Measurements from ENCODE around the gene ALG8.

Gene ALG8

GRCh38 chr11:78083021-78083420 lies 56.4 kb downstream of the ALG8 start:
- Histone ChIP-seq H3K27me3 (ENCODE audit: insufficient read depth, low read depth) (no peaks in the 10 kb centered on the region), H3K4me2 (no peak overlapping the region), H3K27ac (no peak overlapping the region)

GRCh38 chr11:78082146-78082545 lies 57.3 kb downstream of the ALG8 start:
- Histone ChIP-seq H3K79me2 (ENCODE audit: insufficient read depth, low read depth) (peaks cover 24% of the 10 kb centered on the region), H3K27ac (no peak overlapping the region), H3K4me1 (ENCODE audit: low read depth, poor library complexity, severe bottlenecking) (peaks cover 24% of the 10 kb centered on the region), H3K27me3 (ENCODE audit: insufficient read depth, low read depth) (no peaks in the 10 kb centered on the region), H3K9ac (no peak overlapping the region), H4K20me1 (ENCODE audit: insufficient read depth) (no peaks in the 10 kb centered on the region), H3K36me3 (ENCODE audit: insufficient read depth) (no peaks in the 10 kb centered on the region), H3K4me3 (IDR thresholded peaks at IDR 0.05; ENCODE audit: insufficient read depth, low read depth, low read length) (no peak overlapping the region), H3K4me2 (no peak overlapping the region), H2AFZ (ENCODE audit: low read depth) (no peak overlapping the region)
- no peak for TF ChIP-seq CTCF (conservative IDR thresholded peaks at IDR 0.05; ENCODE audit: low read depth, low read length)

More at GRCh38 chr11:78083021-78083420, 56.4 kb downstream of the ALG8 start:
- Histone ChIP-seq H4K20me1 (ENCODE audit: insufficient read depth) (no peaks in the 10 kb centered on the region), H3K4me3 (IDR thresholded peaks at IDR 0.05; ENCODE audit: insufficient read depth, low read depth, low read length) (no peak overlapping the region), H3K9ac (no peak overlapping the region), H3K36me3 (ENCODE audit: insufficient read depth) (no peaks in the 10 kb centered on the region), H3K4me1 (ENCODE audit: low read depth, poor library complexity, severe bottlenecking) (peaks cover 16% of the 10 kb centered on the region), H3K79me2 (ENCODE audit: insufficient read depth, low read depth) (peaks cover 15% of the 10 kb centered on the region), H2AFZ (ENCODE audit: low read depth) (no peak overlapping the region)
- TF ChIP-seq CTCF (conservative IDR thresholded peaks at IDR 0.05; ENCODE audit: low read depth, low read length) = no peak

- no peak overlapping the region for H3K4me3 ChIP-seq (IDR thresholded peaks at IDR 0.05; ENCODE audit: insufficient read depth, low read depth, low read length)
- H4K20me1 ChIP-seq (ENCODE audit: insufficient read depth) = no peaks in the 10 kb centered on the region
- H3K79me2 ChIP-seq (ENCODE audit: insufficient read depth, low read depth) = peaks cover 30% of the 10 kb centered on the region
- H3K4me2 ChIP-seq = no peak overlapping the region
- no peak overlapping the region for H3K9ac ChIP-seq
- TF ChIP-seq CTCF (conservative IDR thresholded peaks at IDR 0.05; ENCODE audit: low read depth, low read length) = no peak
- H3K36me3 ChIP-seq (ENCODE audit: insufficient read depth) = no peaks in the 10 kb centered on the region
- H2AFZ ChIP-seq (ENCODE audit: low read depth) = no peak overlapping the region
- peaks cover 24% of the 10 kb centered on the region for H3K4me1 ChIP-seq (ENCODE audit: low read depth, poor library complexity, severe bottlenecking)
- no peak overlapping the region for H3K27ac ChIP-seq
- no peaks in the 10 kb centered on the region for H3K27me3 ChIP-seq (ENCODE audit: insufficient read depth, low read depth)
Measured at GRCh38 chr11:78081583-78081982, 57.8 kb downstream of the ALG8 start.

- Histone ChIP-seq H3K27me3 (ENCODE audit: insufficient read depth, low read depth) (no peaks in the 10 kb centered on the region), H2AFZ (ENCODE audit: low read depth) (peak overlapping the region; percentile 98), H3K9ac (no peak overlapping the region), H4K20me1 (ENCODE audit: insufficient read depth) (no peaks in the 10 kb centered on the region), H3K27ac (no peak overlapping the region), H3K4me3 (IDR thresholded peaks at IDR 0.05; ENCODE audit: insufficient read depth, low read depth, low read length) (no peak overlapping the region), H3K4me2 (no peak overlapping the region; the same call in 1 of the 2 replicates), H3K36me3 (ENCODE audit: insufficient read depth) (no peaks in the 10 kb centered on the region), H3K4me1 (ENCODE audit: low read depth, poor library complexity, severe bottlenecking) (peaks cover 24% of the 10 kb centered on the region), H3K79me2 (ENCODE audit: insufficient read depth, low read depth) (peaks cover 36% of the 10 kb centered on the region)
- no peak for TF ChIP-seq CTCF (conservative IDR thresholded peaks at IDR 0.05; ENCODE audit: low read depth, low read length)
Measured at GRCh38 chr11:78080818-78081495, 58.5 kb downstream of the ALG8 start.

Data from KMS-11 (cell line).